NCI-H1417 (cell line): ENCODE data around the gene KCNT1.

Experiments used
- DNase-seq, 3 experiments: peaks; one replicate each; lab custom pipeline; 2025; lab: John Stamatoyannopoulos, UW

KCNT1 gene

GRCh38 chr9:135819905-135820304, 117.9 kb downstream of the KCNT1 start:
- no peak for DNase-seq

DNA sequence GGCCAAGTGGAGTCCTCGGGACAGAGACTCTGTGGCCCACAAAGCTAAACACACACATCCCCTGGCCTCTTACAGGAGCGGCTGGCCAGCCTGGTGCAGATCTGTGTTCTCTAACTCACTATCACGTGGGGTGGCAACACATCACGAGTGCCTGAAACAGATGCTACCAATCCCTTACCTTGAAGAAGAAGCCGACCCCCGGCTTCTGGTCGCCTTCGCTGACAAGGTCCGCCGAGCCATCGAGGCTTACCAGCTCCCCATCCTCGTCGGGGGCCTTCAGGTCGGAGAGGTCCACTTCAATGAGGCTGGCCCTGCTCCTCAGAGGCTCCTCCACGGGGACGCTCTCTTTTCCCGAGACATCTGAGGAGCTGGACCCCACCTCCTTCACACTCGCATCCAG, 118.7 kb downstream of the KCNT1 start:
- no peak for DNase-seq

- no peak for DNase-seq
Measured at GRCh38 chr9:135821116-135821515, 119.1 kb downstream of the KCNT1 start.

DNA sequence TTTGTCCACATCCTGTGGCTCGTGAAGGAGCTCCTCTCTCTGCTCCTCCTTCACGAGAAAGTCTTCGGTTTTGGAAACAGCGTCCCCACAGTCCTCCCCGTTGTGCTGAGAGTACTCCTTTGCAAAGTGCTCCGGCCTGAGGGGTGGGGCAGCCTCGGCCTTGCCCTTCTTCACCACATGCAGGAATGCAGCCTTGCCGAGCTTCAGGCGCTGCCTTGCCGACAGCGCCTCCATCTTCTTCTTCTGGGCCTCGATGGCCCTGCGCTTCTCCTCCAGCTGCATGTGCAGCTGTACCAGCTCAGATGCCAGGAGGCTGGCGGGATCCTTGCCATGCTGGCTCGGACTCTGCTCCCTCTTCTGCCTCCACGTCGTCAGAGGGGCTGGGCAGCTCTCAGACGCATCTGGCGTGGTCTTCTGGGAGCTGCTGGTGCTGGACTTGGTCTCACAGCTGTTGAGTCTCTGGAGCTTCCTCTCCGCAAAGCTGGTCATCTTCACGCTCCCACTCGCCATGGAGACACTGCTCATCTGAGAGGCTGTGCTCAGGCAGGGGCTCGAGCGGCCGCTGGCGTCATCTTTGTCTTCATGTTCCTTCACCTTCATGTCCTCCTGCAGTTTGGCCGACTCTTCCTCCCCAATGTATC, 119.9 kb downstream of the KCNT1 start:
- no peak for DNase-seq

- no peak for DNase-seq
Measured at GRCh38 chr9:135822374-135822755, 120.4 kb downstream of the KCNT1 start.

- no peak for DNase-seq
Measured at GRCh38 chr9:135823036-135823435, 121.1 kb downstream of the KCNT1 start.

DNA sequence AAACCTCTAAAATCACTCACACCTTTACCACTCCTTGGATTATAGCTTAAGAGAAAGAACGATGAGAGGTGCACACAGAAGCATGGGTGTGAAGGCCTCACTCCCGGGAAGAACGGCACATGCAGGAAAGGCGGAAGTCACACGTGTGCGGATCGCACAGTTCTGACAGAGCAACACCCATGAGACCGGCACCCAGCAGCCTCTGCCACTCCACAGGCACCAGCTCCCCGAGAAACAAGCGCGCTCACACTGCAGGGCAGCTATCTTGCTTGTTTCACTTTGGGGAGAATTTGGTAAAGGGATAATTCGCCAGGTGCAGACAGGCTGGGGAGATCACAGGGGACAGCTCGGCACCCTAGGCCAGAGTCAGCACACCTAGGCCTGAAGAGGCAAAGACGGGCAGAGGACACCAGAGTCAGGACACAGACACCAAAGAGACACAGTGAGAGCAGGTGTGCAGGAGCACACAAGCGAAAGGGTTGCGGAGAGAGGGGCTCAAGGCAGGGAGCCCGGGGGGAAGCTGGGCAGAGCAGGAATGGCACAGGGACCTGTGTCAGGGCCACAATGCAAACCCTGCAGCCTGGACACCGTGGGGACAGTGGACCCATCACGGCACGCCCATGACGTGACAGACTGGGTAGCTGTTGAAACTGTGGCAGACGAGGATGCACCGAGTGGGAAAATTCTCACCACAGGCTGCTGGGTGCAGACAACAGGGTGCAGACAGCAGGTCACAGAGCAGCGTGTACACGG, 123.6 kb downstream of the KCNT1 start:
- DNase-seq: no peak

- no peak for DNase-seq
Measured at GRCh38 chr9:135826188-135826545, 124.2 kb downstream of the KCNT1 start.

- no peak for DNase-seq
Measured at GRCh38 chr9:135827301-135827700, 125.3 kb downstream of the KCNT1 start.

- no peak for DNase-seq
Measured at GRCh38 chr9:135827866-135828580, 126.0 kb downstream of the KCNT1 start.

GRCh38 chr9:135828656-135829055, 126.7 kb downstream of the KCNT1 start:
- DNase-seq: no peak

DNA sequence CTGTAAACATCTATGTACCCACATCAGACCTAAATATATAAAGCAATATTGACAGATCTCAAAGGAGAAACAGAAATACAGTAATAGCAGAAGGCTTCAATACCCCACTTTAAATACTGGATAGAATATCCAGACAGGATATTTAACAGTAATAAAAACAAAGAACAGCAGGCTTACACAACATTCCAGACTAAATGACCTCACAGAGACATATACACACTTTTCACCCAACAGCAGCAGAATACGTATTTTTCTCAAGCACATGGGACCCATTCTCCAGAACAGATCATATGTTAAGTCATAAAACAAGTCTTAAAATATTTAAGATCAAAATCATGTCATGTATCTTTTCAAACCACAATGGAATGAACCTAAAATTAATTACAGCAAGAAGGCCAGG, 128.5 kb downstream of the KCNT1 start:
- DNase-seq: no peak

DNA sequence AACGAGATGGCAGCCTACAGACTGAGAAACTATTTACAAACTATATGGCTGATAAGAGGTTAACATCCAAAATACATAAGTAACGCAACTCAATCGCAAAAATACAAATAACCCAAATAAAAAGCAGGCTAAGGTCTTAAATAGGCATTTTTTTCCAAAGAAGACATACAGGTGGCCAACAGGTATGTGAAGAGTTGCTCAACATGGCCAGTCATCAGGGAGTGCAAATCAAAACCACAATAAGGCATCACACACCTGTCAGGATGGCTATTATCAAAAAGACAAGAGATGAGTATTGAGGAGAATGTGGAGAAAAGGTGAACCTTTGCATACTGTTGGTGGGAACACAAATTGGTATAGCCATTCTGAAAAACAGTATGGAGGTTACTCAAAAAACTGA, 131.9 kb downstream of the KCNT1 start:
- no peak for DNase-seq

DNA sequence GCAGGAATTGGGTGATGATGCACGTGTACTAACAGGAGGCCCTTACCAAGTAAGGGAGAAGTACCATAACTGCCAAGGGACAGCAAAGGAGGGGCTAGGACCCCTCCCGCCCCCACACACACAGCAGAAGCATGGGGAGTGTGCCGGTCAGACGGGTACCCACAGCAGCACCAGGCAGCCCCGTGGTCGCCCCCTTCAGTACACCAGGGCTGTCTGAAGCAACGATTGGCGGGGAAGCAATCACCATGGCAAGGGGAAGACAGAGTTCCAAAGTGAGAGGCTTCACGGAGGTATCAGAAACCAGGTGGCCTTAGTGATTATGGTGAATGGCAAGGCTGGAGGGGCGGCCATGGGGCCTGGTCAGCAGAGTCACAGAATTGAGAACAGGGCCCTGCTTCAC, 133.1 kb downstream of the KCNT1 start:
- DNase-seq: no peak

DNA sequence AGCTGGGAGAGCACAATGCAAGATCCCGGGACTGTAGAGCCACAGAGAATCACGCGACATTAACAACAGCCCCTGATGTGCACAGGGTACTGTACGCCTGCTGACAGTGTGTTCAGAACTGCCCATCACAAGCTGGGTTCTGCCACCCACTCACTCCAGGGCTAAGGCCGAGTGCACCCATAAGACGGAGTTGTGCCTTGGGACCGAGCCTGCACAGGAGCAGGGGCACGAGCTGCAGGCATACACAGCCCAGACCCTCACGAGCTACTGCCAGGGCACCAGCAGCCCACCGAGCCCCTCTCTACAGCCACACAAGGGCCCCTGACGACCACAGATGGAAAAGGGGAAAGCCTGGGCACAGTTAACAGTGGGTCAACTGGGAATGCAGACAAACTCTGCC, 137.5 kb downstream of the KCNT1 start:
- DNase-seq: no peak

GRCh38 chr9:135840107-135840506, 138.1 kb downstream of the KCNT1 start:
- DNase-seq: no peak

GRCh38 chr9:135840539-135840938, 138.6 kb downstream of the KCNT1 start:
- no peak for DNase-seq
